GM21528 (cell line): ENCODE data around the gene KIF1A.

Source experiments
- ATAC-seq: cut with Tn5 transposase; IDR thresholded peaks from one replicate; pipeline ENCODE4 v1.9.1; 2021; ENCODE audit warnings: mild to moderate bottlenecking, moderate library complexity; ENCODE audit not compliant: unreplicated experiment, low FRiP score

KIF1A gene

DNA sequence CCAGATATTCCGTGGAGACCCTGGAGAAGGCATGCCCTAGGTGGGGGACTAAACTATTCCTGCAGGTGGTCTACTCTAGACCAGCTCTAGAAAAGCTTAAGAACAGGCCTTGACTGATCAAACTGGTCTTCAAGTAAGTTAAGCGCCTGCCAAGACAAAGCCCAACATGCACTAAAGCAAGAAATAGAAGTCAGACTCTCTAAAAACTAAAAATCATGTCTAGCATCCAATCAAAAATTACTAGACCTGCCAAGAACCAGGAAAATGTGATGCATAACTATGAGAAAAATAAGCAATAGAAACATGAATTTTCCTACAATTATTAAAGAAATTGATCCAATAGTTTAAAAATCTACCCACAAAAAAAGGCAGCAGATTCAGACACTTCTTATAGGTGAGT is 13.6 kb downstream of the KIF1A start:
- ATAC-seq = no peak

GRCh38 chr2:240806006-240806405 is 14.0 kb downstream of the KIF1A start:
- ATAC-seq = no peak

GRCh38 chr2:240803191-240803590 is 16.8 kb downstream of the KIF1A start:
- ATAC-seq = no peak

GRCh38 chr2:240799033-240799820 is 20.8 kb downstream of the KIF1A start:
- no peak for ATAC-seq

DNA sequence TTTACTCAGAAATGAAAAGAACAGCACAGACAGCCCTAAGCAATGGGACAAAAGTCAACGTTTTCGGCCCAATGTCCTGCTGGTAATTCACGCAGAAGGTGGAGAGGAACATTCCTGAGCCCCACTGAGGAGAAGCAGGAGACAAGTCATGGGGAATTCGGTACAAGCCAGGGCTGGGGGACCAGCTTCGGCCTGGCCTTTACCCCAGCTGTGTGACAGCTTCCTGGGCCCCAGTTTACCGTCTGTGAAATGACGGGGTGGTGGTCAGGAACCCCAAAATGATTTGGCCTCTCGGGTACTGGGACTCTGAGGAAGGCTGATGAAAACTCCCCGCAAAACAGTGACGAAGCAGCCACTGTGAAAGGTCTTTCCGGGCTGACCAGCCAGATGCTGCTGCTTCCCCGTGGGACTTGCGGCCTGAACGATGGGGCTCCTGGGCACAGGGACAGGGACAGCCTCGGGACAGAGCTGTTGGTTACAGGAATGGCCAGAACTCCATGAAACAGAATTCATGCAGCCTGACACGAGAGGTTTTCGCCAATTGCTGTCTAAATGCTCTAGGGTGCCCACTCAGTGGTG is 21.6 kb downstream of the KIF1A start:
- ATAC-seq = no peak

DNA sequence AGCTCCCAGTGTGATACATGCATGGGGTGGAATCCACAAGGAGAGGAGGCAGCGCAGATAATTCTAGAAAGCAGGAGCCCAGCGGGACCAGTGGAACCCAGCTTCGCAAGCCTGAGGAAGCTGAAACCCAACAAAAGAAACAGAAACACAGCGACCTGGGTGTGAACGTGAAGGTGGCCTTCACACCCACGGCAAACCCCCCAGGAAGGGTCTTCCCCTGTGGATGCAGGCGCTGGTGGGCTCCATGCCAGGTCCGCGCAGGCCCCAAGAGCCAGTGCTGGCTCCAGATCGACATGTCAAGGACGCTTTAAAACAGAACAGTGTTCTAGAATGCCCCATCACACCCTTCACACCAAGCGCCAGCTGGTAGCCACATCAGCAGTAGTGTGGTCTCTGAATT is 22.1 kb downstream of the KIF1A start:
- ATAC-seq = no peak

DNA sequence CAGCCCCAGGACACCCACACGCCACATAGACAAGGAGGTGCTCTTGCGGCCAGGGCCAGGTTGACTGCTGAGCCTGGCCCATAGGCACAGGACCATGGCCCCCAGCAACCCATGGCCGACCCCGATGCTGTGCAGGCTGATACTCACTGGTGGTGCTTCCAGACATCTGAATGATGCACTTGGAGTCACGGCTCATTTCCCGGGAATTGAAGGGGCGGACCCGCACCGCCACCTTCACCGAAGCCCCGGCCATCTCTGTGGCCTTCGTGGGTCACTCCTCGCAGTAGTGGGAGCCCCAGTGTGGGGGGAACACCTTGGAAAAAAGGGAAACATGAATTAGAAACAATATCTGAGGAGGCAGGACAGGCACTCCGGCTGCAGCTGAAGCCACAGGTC is 22.5 kb downstream of the KIF1A start:
- ATAC-seq = no peak

GRCh38 chr2:240796543-240797499 is 23.2 kb downstream of the KIF1A start:
- no peak for ATAC-seq

DNA sequence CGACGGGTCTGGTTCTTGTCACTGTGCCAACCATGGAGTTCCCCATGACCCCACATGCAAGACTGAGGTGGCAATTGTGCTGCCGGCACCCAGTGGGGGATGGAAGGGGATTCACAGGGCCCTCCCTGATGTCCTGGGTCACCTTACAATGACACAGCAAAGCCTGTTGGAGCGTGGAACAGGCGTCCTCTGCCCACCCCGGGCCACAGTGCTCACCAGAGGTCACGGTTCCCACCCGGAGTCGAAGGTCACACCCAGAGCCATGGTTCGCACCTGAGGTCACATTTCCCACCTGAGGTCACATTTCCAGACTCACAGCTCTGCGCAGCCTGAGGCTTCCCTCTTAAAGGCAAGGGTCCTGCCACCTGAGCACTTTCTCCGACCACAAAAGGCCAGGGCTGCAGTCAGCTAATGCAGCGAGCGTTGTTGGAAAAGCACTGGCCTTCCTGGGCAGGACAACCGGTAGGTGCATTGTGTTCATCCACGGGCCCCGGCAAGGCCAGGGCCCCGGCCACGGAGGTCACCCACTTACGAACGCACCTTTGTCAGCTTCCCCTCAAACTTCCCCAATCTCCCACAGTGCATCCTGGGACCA is 24.0 kb downstream of the KIF1A start:
- no peak for ATAC-seq

- no peak for ATAC-seq
Observed at GRCh38 chr2:240795454-240795853, 24.6 kb downstream of the KIF1A start.

DNA sequence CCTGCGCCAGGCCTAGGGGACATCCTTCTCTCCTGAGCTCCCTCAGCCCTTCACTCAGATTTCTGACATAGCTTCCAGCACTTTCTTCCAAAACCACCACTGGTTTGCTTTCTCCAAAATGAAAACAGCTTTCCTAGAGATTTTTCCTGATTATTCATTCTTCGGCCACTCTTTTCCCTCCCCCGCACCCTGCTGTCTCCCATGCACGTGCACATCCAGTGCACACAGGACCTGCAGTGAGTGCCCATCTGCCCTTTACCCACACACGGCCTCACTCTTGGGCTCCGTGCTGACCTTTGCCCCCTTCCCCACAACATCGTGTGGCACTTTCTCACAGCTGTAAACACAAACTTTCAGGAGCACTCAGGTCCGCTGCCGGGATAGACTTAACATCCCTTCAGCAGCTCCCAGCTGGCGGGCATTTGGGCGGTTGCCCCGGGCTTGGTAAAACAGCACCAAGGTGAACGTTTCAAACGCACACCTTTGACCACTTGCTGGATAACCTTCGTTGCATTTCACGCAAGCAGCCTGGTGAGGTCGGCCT is 25.8 kb downstream of the KIF1A start:
- no peak for ATAC-seq

DNA sequence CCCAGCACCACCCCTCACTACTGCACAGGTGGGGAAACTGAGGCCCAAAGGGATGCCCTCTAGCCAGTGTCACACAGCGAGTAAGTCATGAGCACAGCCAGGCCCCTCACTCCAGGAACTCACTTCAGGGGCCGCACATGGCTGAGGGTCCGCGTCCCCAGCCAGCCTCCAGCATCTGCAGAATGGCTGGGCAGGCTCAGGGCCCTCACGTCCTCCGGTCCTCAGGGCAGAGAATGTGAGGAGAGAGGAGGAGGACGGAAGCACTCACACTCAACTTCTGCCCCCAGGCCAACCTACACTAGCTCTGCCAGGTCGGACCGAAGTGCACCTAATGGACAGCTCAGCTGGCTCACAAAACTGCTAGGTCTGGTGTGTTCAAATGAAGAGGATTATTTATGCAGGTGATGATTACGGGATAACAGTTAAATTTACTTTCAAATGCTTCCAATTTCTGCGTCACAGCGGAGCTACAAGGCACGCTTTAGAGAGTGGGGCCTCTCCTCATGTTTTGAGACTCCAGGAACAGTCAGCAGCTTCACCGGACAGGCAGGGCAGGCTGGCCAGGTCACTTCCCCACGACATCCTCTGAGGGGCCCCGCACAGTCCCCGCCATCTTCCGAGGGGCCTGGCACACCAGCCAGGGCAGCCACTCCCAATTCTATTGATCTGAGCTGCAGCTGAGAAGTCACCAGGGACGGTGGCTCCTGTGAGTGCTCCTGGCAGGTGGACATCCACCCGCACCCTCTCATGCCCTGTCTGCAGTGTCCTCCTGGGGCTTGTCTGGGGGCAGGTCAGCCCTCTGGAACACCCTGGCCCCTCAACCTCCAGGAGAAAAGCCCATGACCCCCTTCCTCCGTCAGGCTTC is 26.5 kb downstream of the KIF1A start:
- ATAC-seq = no peak

DNA sequence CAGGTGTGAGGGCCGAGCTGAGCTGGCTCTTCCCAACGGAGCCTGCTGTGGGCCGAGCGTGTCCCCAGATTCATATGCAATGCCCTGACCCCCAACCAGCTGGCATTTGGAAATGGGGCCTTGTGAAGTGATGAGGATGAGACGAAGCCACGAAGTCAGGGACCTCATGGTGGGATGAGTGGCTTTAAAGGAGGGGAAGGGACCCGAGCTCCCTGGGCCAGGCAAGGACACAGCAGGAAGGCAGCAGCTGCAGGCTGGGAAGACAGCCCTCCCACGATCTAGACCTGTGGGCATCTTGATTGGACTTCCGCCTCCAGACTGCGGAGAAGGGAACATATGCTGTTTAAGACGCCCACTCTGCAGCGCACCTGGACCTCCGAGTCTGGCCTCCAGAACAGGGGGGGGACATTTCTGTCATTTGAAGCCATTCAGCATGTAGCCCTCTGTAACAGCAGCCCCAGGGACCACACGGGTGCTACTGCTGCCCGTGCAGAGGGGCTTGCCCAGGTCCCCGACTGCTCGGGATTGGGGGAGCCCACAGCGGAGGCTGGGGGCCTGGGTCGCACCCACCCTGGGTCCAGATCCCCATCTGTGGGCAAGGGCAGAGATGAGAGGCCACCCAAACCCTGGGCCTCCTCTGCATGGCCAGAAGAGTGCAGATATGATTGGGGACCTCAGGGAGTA is 27.2 kb downstream of the KIF1A start:
- ATAC-seq = no peak

- ATAC-seq = no peak
Observed at GRCh38 chr2:240791821-240792628, 28.0 kb downstream of the KIF1A start.

DNA sequence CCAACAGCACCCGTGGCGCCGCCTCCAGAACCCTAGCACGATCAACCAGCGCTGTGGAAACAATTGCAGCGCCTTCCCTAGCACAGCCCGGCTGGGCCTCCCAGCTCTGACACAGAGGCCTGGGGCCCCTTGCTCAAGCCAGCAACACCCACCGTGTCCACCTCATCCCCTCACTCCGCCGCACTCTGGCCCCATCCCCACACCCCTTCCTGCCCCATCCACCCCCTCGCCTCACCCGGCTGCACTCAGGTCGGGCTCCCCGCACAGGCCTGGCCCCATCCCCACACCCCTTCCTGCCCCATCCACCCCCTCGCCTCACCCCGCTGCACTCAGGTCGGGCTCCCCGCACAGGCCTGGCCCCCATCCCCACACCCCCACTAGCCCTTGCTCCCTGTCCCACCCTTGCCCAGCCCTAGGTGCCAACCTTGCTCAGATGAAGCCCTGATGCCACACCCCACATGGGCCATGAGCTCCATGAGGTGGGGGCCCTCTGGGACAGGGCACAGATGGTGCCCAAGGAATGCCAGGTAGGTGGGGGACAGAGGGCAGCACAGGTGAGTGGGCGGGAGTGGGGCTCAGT is 28.7 kb downstream of the KIF1A start:
- ATAC-seq = no peak

DNA sequence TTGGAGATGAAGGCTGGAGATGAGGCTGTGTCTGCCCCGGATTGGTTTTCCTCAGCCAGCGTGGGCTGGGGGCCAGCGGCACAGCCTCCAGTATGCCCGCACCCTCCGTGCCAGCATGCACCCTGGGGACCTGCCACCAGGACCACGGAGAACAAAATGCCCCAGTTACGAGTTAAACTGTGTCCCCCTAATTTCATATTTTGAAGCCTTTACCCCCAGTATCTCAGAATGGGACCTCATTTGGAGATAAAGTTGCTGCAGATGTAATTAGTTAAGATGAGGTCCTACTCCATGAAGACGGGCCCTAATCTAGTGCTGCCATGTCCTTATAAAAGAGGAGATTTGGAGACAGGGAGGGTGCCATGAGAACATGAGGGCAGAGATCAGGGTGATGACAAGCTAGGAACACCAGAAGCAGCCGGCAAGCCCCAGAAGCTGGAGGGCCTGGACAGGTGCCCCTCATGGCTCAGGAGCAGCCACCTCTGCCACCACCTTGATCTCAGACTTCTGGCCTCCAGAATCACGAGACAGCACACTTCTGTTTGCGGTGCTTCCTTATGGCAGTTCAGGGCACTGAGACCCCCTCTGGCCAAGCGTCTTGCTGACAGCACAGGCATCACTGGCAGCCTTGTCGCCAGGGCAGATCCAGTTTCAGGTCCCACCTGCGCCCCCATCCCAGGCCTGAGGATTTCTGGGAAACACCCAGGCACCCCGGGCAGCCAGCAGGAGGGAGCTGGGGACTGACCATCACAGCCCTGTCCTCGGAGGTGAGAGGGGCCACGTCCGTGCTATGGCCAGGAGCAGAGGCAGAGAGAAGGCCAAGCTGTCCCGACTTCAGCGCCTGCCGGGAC is 29.4 kb downstream of the KIF1A start:
- ATAC-seq = no peak
